SU-DHL-6 (cell line): ENCODE results near the gene KCNK1.

Experiments used
- H2AFZ ChIP-seq: fragments of 200-600 bp; sonication (generic); 2 replicates; pipeline ENCODE4 v1.6.1; 2014; ENCODE audit warnings: low read depth, mild to moderate bottlenecking, moderate library complexity, mixed read lengths, antibody characterized with exemption, low read length; ENCODE audit not compliant: severe bottlenecking
- H3F3A ChIP-seq: fragments of 200-600 bp; shearing (Covaris generic); 2 replicates; pipeline ENCODE4 v1.6.0; 2016; ENCODE audit warnings: antibody characterized with exemption, mild to moderate bottlenecking; ENCODE audit not compliant: insufficient read depth
- H3K27ac ChIP-seq: fragments of 200-600 bp; sonication (generic); 2 replicates; pipeline ENCODE4 v1.5.1; 2016; ENCODE audit warnings: low read depth, mild to moderate bottlenecking, low read length, moderate library complexity, mixed read lengths
- H3K27me3 ChIP-seq: fragments of 200-600 bp; sonication (generic), shearing (Covaris generic); 2 replicates; pipeline ENCODE4 v1.6.0; 2014; ENCODE audit warnings: mild to moderate bottlenecking, low read length
- H3K36me3 ChIP-seq: fragments of 200-600 bp; sonication (generic); 2 replicates; pipeline ENCODE4 v1.6.1; 2014; ENCODE audit warnings: mild to moderate bottlenecking, low read length, mixed read lengths
- H3K4me2 ChIP-seq: fragments of 300-600, 200-600 bp; shearing (Covaris generic), sonication (generic); 2 replicates; pipeline ENCODE4 v1.6.0; 2014; ENCODE audit warnings: low read length, low read depth, mild to moderate bottlenecking; ENCODE audit not compliant: poor library complexity, severe bottlenecking
- H3K4me3 ChIP-seq: fragments of 200-600 bp; sonication (generic); 2 replicates; pipeline ENCODE4 v1.5.1; 2014; ENCODE audit warnings: antibody characterized with exemption, low read length, mild to moderate bottlenecking, mixed read lengths; ENCODE audit not compliant: insufficient read depth, poor library complexity, severe bottlenecking
- H3K79me2 ChIP-seq: fragments of 200-600 bp; sonication (generic); 2 replicates; pipeline ENCODE4 v1.6.1; 2014; ENCODE audit warnings: mild to moderate bottlenecking, low read length, moderate library complexity; ENCODE audit not compliant: insufficient read depth
- H3K9ac ChIP-seq: fragments of 200-600 bp; sonication (generic); 2 replicates; pipeline ENCODE4 v1.7.0; 2014; ENCODE audit warnings: mild to moderate bottlenecking, low read length
- H3K9me2 ChIP-seq: fragments of 200-600 bp; sonication (generic); replicated peaks from 2 replicates; pipeline ENCODE4 v1.6.1; 2014; ENCODE audit warnings: low read length; ENCODE audit not compliant: insufficient read depth
- H3K9me3 ChIP-seq: fragments of 200-600 bp; sonication (generic); 2 replicates; pipeline ENCODE4 v1.6.1; 2014; ENCODE audit warnings: low read length, mixed read lengths; ENCODE audit not compliant: insufficient read depth
- H4K20me1 ChIP-seq: fragments of 200-600 bp; sonication (generic); 2 replicates; pipeline ENCODE4 v1.6.1; 2014; ENCODE audit warnings: low read depth, mild to moderate bottlenecking, antibody characterized with exemption, low read length, moderate library complexity, mixed read lengths
- CTCF ChIP-seq: fragments of 200-600 bp; sonication (generic); IDR thresholded peaks from one replicate; pipeline ENCODE4 v1.5.1; 2017; ENCODE audit warnings: antibody characterized with exemption, mild to moderate bottlenecking, low read length, moderate library complexity; ENCODE audit not compliant: insufficient read depth, poor library complexity, severe bottlenecking
- EZH2phosphoT487 ChIP-seq: fragments of 200-600 bp; sonication (generic), shearing (Covaris generic); conservative IDR thresholded peaks from 2 replicates; pipeline ENCODE4 v1.6.1; 2018; ENCODE audit warnings: mild to moderate bottlenecking, antibody characterized with exemption, low read length, moderate library complexity, mixed read lengths

KCNK1 gene

GRCh38 chr1:233613252-233614172 lies at the start of gene KCNK1:
Gene KCNK1 (plus strand): TSS chr1:233614106. CDS start chr1:233614172, 66 bp downstream.
- H3K79me2 ChIP-seq = no peaks in the 10 kb centered on the region
- no peak within 1 kb of the TSS for H3K4me3 ChIP-seq

GRCh38 chr1:233565313-233565712 lies 48.6 kb upstream of the KCNK1 start:
- no peaks in the 10 kb centered on the region for H3K27me3 ChIP-seq
- no peak overlapping the region for H3K9ac ChIP-seq
- no peaks in the 10 kb centered on the region for H4K20me1 ChIP-seq
- no peaks in the 10 kb centered on the region for H3F3A ChIP-seq
- H3K9me3 ChIP-seq = no peaks in the 10 kb centered on the region
- H3K27ac ChIP-seq = no peak overlapping the region
- no peak overlapping the region for H2AFZ ChIP-seq
- H3K36me3 ChIP-seq = no peaks in the 10 kb centered on the region
- TF ChIP-seq CTCF (no peak), EZH2phosphoT487 (no peak)
- no peak overlapping the region for H3K4me3 ChIP-seq
- H3K9me2 ChIP-seq = no peaks in the 10 kb centered on the region
- H3K79me2 ChIP-seq = no peaks in the 10 kb centered on the region
- H3K4me2 ChIP-seq = no peak overlapping the region

More at GRCh38 chr1:233613252-233614172, at the start of gene KCNK1:
- H3K9ac ChIP-seq = no peak within 1 kb of the TSS
- H3K4me2 ChIP-seq = no peak within 1 kb of the TSS
- H3K36me3 ChIP-seq = no peaks in the 10 kb centered on the region
- H2AFZ ChIP-seq = no peak within 1 kb of the TSS
- no peaks in the 10 kb centered on the region for H3K9me3 ChIP-seq
- no peaks in the 10 kb centered on the region for H3K27me3 ChIP-seq
- TF ChIP-seq CTCF (no peak), EZH2phosphoT487 (no peak)
- H3F3A ChIP-seq = no peaks in the 10 kb centered on the region
- H4K20me1 ChIP-seq = no peaks in the 10 kb centered on the region
- H3K27ac ChIP-seq = no peak within 1 kb of the TSS
- no peaks in the 10 kb centered on the region for H3K9me2 ChIP-seq

- H4K20me1 ChIP-seq = no peaks in the 10 kb centered on the region
- no peak overlapping the region for H3K4me3 ChIP-seq
- no peak overlapping the region for H3K27ac ChIP-seq
- H3K27me3 ChIP-seq = no peaks in the 10 kb centered on the region
- H2AFZ ChIP-seq = no peak overlapping the region
- no peaks in the 10 kb centered on the region for H3F3A ChIP-seq
- H3K36me3 ChIP-seq = no peaks in the 10 kb centered on the region
- no peak overlapping the region for H3K9ac ChIP-seq
- no peaks in the 10 kb centered on the region for H3K9me3 ChIP-seq
- H3K4me2 ChIP-seq = no peak overlapping the region
- TF ChIP-seq EZH2phosphoT487 = no peak
- TF ChIP-seq CTCF = no peak
- H3K9me2 ChIP-seq = no peaks in the 10 kb centered on the region
- no peaks in the 10 kb centered on the region for H3K79me2 ChIP-seq
Measured at GRCh38 chr1:233566886-233567285, 47.0 kb upstream of the KCNK1 start.
